CD4-positive, CD25-positive, alpha-beta regulatory T cell (primary cell): ENCODE data around the gene EBF3. TPM values are rescaled to one million over a fixed set of nuclear protein-coding genes. Genes with fewer than 3 reads are reported as not detected.

ENCODE experiments used
- ATAC-seq, 2 donors: fragments of 150-1000 bp; cut with Tn5 transposase; one replicate each; pipeline ENCODE4 v1.10.0; 2021; ENCODE audit warnings: low read depth in 2 of 2, moderate number of reproducible peaks in 2 of 2, moderate library complexity in 1 of 2
- DNase-seq, 3 donors: peaks; one replicate each; pipeline versions ENCODE4 v3.0.0 to v3.0.0-alpha.2; 2012 to 2022; ENCODE audit warnings: mixed read lengths in 1 of 3
- H3K27ac ChIP-seq: one replicate; pipeline ENCODE4 v1.7.0; 2013; ENCODE audit warnings: mild to moderate bottlenecking, low read length; ENCODE audit not compliant: insufficient read depth, poor library complexity, severe bottlenecking
- H3K27me3 ChIP-seq: one replicate; pipeline ENCODE4 v1.7.0; 2013; ENCODE audit warnings: low read length; ENCODE audit not compliant: control insufficient read depth, insufficient read depth
- H3K36me3 ChIP-seq: one replicate; pipeline ENCODE4 v1.7.0; 2013; ENCODE audit warnings: mild to moderate bottlenecking, low read length, moderate library complexity; ENCODE audit not compliant: control insufficient read depth, insufficient read depth
- H3K4me1 ChIP-seq: 2 replicates; pipeline ENCODE4 v1.7.0; 2013; ENCODE audit warnings: mild to moderate bottlenecking, low read length; ENCODE audit not compliant: insufficient read depth, control insufficient read depth, poor library complexity, severe bottlenecking
- H3K4me3 ChIP-seq: one replicate; pipeline ENCODE4 v1.7.0; 2013; ENCODE audit warnings: low read depth, mild to moderate bottlenecking, low read length, moderate library complexity
- H3K9me3 ChIP-seq, 2 experiments: 1 replicate in 1 of 2; 2 replicates in 1 of 2; pipeline ENCODE4 v1.7.0; 2013; ENCODE audit warnings: low read length in 2 of 2, mild to moderate bottlenecking in 1 of 2, moderate library complexity in 1 of 2; ENCODE audit not compliant: control insufficient read depth in 2 of 2
- H3K27ac Mint-ChIP-seq, 3 donors: one replicate each; pipeline ENCODE4 v1.8.0; 2020 to 2022; ENCODE audit warnings: mild to moderate bottlenecking in 3 of 3, mixed read lengths in 3 of 3, moderate library complexity in 2 of 3
- H3K27me3 Mint-ChIP-seq: one replicate; pipeline ENCODE4 v1.8.0; 2022; ENCODE audit warnings: mild to moderate bottlenecking, mixed read lengths
- H3K36me3 Mint-ChIP-seq: one replicate; pipeline ENCODE4 v1.8.0; 2020; ENCODE audit warnings: mixed read lengths
- H3K4me1 Mint-ChIP-seq, 4 donors: one replicate each; pipeline ENCODE4 v1.8.0; 2020 to 2022; ENCODE audit warnings: mixed read lengths in 4 of 4, mild to moderate bottlenecking in 1 of 4
- H3K4me3 Mint-ChIP-seq, 4 donors: one replicate each; pipeline ENCODE4 v1.8.0; 2020 to 2022; ENCODE audit warnings: mild to moderate bottlenecking in 4 of 4, mixed read lengths in 4 of 4, moderate library complexity in 3 of 4
- H3K9me3 Mint-ChIP-seq, 7 donors: one replicate each; pipeline ENCODE4 v1.8.0; 2020 to 2022; ENCODE audit warnings: mixed read lengths in 7 of 7, mild to moderate bottlenecking in 3 of 7, moderate library complexity in 2 of 7
- polyA plus RNA-seq, 4 donors: library from polyadenylated mRNA; unstranded; fragments of 300-500 nt; fragmentation: Illumina TruSeq; gene quantifications; one replicate each; pipeline ENCODE4 v1.2.3, GENCODE V29; 2021
- total RNA-seq: library from RNA; stranded (reverse); gene quantifications from one replicate; pipeline ENCODE4 v1.2.3, GENCODE V29; 2022

Gene EBF3
- total and polyA plus RNA-seq, 5 donors from 2014 or later: not detected

DNA sequence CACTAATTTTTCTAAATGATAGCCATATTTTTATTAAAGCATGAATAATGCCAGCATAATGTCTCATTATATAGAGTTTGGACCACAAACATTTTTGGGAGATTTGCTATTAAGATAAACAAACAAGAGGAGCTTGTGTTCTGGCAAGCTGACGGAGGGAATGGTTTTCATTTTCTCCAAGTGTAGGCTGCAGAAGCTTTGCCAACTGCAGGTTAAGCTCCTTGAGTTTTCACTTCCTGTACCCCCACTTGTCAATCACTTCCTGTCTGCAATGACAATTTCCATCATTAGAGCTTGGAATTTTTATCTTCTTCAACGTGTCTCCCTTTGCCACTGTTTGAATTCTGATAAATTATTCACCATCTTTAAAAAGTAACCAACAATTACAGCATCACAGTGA, 13.4 kb downstream of the EBF3 start:
- Mint-ChIP-seq H3K4me1 (no peaks in the 10 kb centered on the region), H3K4me3 (no peak overlapping the region), H3K9me3 (peaks cover 0 to 3% (median 0%) of the 10 kb centered on the region in 7 donors), H3K27ac (no peak overlapping the region), H3K36me3 (no peaks in the 10 kb centered on the region), H3K27me3 (peaks cover 59% of the 10 kb centered on the region)
- ATAC-seq: no peak
- DNase-seq: no peak
- H3K27me3 ChIP-seq: peaks cover 9% of the 10 kb centered on the region
- no peak overlapping the region for H3K4me3 ChIP-seq
- H3K27ac ChIP-seq: no peak overlapping the region
- H3K36me3 ChIP-seq: no peaks in the 10 kb centered on the region
- H3K9me3 ChIP-seq: no peaks in the 10 kb centered on the region
- H3K4me1 ChIP-seq: no peaks in the 10 kb centered on the region

DNA sequence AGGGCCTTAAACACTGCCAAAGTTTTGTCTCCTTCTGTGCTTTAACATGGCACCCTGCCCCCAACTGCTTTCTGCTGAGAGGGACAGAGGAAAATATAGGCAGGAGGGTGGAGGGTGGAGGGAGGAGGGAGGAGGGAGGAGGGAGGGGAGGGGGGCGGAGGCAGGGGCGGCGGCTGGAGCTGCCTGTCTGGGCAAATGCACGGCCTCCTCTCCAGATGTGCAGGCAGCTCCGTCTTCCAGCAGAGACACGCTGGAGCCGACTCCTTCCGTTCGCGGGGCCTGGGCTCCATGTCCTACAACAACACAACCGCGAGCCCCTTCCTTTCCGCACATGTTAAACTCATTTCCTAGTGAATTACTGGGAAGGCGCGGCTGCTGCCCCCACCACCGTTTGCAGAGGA, 14.2 kb downstream of the EBF3 start:
- Mint-ChIP-seq H3K4me1 (no peaks in the 10 kb centered on the region), H3K36me3 (no peaks in the 10 kb centered on the region), H3K27ac (no peak overlapping the region), H3K4me3 (no peak overlapping the region), H3K9me3 (peaks cover 0 to 1% (median 0%) of the 10 kb centered on the region in 7 donors), H3K27me3 (peaks cover 51% of the 10 kb centered on the region)
- H3K4me1 ChIP-seq: no peaks in the 10 kb centered on the region
- no peak overlapping the region for H3K27ac ChIP-seq
- no peak overlapping the region for H3K4me3 ChIP-seq
- H3K36me3 ChIP-seq: no peaks in the 10 kb centered on the region
- H3K27me3 ChIP-seq: peaks cover 4% of the 10 kb centered on the region
- H3K9me3 ChIP-seq: no peaks in the 10 kb centered on the region
- DNase-seq: no peak
- ATAC-seq: no peak

DNA sequence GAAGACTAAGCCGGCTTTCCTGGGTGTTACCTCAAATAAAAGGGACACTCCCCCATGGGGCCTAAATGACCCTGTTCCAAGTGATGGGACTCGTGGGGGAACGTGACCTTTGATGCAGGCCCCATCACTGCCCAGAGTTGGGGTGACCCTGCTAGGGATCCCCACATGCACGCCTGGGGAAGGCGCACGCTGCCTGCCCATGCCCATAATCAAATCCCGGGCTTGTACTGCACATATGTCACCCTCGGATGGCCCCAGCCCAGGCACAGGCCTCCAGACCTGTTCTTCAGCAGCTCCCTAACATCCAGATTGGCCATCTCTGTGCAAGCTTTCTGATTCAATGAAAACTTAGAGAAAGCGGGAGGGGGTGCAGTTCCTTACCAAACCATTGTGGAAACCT, 14.7 kb downstream of the EBF3 start:
- H3K36me3 ChIP-seq: no peaks in the 10 kb centered on the region
- H3K9me3 ChIP-seq: no peaks in the 10 kb centered on the region
- H3K4me3 ChIP-seq: no peak overlapping the region
- ATAC-seq (no peak), DNase-seq (no peak)
- peaks cover 0 to 1% (median 0%) of the 10 kb centered on the region in 7 donors for H3K9me3 Mint-ChIP-seq
- H3K4me1 Mint-ChIP-seq: no peaks in the 10 kb centered on the region
- peaks cover 46% of the 10 kb centered on the region for H3K27me3 Mint-ChIP-seq
- H3K4me3 Mint-ChIP-seq: no peak overlapping the region
- no peaks in the 10 kb centered on the region for H3K27me3 ChIP-seq
- H3K27ac ChIP-seq: no peak overlapping the region
- no peak overlapping the region for H3K27ac Mint-ChIP-seq
- no peaks in the 10 kb centered on the region for H3K4me1 ChIP-seq
- no peaks in the 10 kb centered on the region for H3K36me3 Mint-ChIP-seq

DNA sequence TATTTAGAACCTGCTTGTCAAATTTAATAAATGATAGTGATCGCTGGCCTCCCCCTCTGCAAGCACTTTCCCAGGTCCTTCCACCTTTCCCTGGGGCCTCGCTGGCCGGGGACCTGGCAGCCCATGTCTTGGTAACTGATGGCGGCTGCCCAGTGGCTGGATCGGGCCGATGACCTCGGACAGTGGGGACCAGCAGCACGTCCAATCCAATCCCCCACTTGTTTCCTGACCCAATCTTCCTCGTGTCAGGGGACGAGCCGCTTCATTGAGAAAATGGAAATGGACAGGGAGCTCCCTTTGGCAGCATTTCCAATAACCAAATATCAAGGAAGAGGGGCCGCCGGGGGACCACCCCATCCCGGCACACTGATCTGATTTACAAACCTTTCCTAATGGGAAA, 17.2 kb downstream of the EBF3 start:
- Mint-ChIP-seq H3K27ac (no peak overlapping the region), H3K36me3 (no peaks in the 10 kb centered on the region), H3K9me3 (peaks cover 0 to 1% (median 0%) of the 10 kb centered on the region in 7 donors), H3K27me3 (peaks cover 33% of the 10 kb centered on the region), H3K4me3 (no peak overlapping the region), H3K4me1 (no peaks in the 10 kb centered on the region)
- DNase-seq (no peak), ATAC-seq (no peak)
- Histone ChIP-seq H3K27me3 (no peaks in the 10 kb centered on the region), H3K4me1 (no peaks in the 10 kb centered on the region), H3K9me3 (no peaks in the 10 kb centered on the region), H3K27ac (no peak overlapping the region), H3K4me3 (no peak overlapping the region), H3K36me3 (no peaks in the 10 kb centered on the region)

DNA sequence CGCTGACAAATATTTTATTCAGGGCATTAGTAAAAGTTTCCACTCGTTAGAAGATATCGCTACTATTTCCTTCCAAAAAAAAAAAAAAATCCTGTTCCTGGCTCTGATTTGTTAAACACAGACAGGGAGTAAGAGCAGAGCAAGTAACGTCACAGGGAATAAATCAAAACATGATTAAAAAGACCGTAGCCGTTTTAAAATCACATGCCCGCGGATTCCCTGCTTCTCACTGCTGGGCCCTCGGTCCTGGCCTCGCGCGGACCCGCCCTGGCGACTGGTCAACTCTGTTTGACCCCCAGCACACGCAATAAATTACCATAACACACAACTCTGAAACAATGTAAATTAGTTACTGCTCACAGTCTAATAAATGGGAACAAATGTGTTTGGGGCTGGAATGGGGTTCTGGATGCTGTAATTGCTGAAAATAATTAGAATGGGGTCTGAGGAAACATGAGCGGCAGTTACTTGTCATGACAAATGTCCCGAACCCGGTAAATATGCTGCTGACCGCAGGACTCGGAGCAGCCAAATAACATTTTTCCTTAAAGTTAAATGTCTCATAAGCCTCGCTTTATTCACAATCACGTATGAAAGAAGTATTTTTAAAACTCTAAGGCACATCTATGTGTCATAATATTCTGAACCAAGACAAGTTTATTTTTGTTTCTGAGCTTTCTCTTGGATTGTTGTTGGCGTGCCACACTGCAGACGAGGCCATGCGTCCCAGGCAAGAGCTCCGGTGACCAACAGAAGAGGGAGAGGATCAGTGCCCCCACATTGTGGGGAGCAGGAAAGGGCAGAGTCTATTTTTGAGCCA, 17.9 kb downstream of the EBF3 start:
- no peaks in the 10 kb centered on the region for H3K4me1 ChIP-seq
- Mint-ChIP-seq H3K27ac (no peak overlapping the region), H3K36me3 (no peaks in the 10 kb centered on the region), H3K4me1 (no peaks in the 10 kb centered on the region), H3K9me3 (peaks cover 0 to 1% (median 0%) of the 10 kb centered on the region in 7 donors), H3K4me3 (no peak overlapping the region), H3K27me3 (peaks cover 26% of the 10 kb centered on the region)
- H3K4me3 ChIP-seq: no peak overlapping the region
- no peaks in the 10 kb centered on the region for H3K9me3 ChIP-seq
- no peak for ATAC-seq
- no peak for DNase-seq
- H3K27ac ChIP-seq: no peak overlapping the region
- H3K36me3 ChIP-seq: no peaks in the 10 kb centered on the region
- no peaks in the 10 kb centered on the region for H3K27me3 ChIP-seq

DNA sequence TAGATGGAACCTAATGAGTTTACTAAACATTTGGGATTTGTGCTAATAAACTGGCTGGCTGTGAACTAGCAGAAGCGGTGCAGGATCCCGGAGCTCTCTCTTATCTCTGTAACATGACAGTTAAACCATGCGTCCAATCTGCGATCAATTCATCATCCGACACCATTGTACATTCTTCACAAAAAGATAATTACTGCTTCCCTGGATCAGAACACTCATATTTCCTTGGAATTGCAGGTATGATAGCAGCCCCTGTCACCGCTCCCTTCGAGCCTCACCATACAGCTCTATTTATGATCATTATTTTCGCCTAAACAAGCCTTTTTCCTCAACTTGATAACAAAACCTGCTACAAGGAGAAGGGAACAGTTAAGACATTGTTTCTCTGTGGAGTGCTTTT, 18.5 kb downstream of the EBF3 start:
- Mint-ChIP-seq H3K27ac (no peak overlapping the region), H3K4me3 (no peak overlapping the region), H3K9me3 (peaks cover 0 to 1% (median 0%) of the 10 kb centered on the region in 7 donors), H3K27me3 (peaks cover 22% of the 10 kb centered on the region), H3K4me1 (no peaks in the 10 kb centered on the region), H3K36me3 (no peaks in the 10 kb centered on the region)
- Histone ChIP-seq H3K27ac (no peak overlapping the region), H3K4me3 (no peak overlapping the region), H3K36me3 (no peaks in the 10 kb centered on the region), H3K9me3 (no peaks in the 10 kb centered on the region), H3K27me3 (no peaks in the 10 kb centered on the region), H3K4me1 (no peaks in the 10 kb centered on the region)
- no peak for DNase-seq
- no peak for ATAC-seq

DNA sequence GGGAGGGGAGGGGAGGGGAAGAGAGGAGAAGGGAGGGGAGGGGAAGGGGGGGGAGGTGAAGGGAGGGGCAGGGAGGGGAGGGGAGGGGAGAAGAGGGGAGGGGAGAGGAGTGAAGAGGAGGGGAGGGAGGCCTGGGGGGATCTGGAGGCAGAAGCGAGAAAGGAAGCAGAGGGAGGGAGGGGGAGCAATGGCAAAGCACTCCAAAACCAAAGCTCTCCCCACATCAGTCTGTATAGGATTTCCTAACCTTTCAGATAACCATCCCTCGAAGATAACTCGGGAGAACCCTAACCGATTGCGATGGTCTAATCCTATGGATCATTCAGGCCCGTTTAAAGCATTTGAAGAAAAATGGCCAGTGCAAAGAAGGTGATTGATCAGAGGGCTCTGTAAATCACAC, 19.0 kb downstream of the EBF3 start:
- Mint-ChIP-seq H3K4me1 (no peaks in the 10 kb centered on the region), H3K27me3 (peaks cover 22% of the 10 kb centered on the region), H3K9me3 (peaks cover 0 to 1% (median 0%) of the 10 kb centered on the region in 7 donors), H3K4me3 (no peak overlapping the region), H3K27ac (no peak overlapping the region), H3K36me3 (no peaks in the 10 kb centered on the region)
- Histone ChIP-seq H3K4me1 (no peaks in the 10 kb centered on the region), H3K36me3 (no peaks in the 10 kb centered on the region), H3K27ac (no peak overlapping the region), H3K9me3 (no peaks in the 10 kb centered on the region), H3K4me3 (no peak overlapping the region), H3K27me3 (no peaks in the 10 kb centered on the region)
- no peak for ATAC-seq
- DNase-seq: no peak

DNA sequence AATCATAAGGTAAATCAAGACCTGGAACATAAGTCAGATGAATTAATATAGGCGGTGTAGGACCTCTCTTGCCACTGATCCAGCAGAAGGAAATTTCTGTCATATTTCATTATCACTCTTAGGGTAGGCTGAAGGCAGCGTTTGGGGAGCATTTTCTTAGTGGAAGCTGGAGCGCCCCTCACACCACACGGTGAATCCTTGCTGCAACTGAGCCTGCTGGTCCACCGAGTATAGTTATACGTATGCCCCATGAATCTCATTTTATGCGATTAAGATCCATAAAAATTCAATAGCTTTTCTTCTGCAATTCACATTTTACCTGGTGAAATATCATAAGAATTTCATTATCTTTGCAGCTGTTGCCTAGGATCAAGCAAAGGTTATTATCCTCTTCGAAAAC, 19.6 kb downstream of the EBF3 start:
- Histone ChIP-seq H3K27ac (no peak overlapping the region), H3K27me3 (no peaks in the 10 kb centered on the region), H3K4me3 (no peak overlapping the region), H3K4me1 (no peaks in the 10 kb centered on the region), H3K36me3 (no peaks in the 10 kb centered on the region), H3K9me3 (no peaks in the 10 kb centered on the region)
- no peak for DNase-seq
- H3K27ac Mint-ChIP-seq: no peak overlapping the region
- ATAC-seq: no peak
- H3K4me1 Mint-ChIP-seq: no peaks in the 10 kb centered on the region
- H3K4me3 Mint-ChIP-seq: no peak overlapping the region
- H3K36me3 Mint-ChIP-seq: no peaks in the 10 kb centered on the region
- peaks cover 20% of the 10 kb centered on the region for H3K27me3 Mint-ChIP-seq
- H3K9me3 Mint-ChIP-seq: peaks cover 0 to 1% (median 0%) of the 10 kb centered on the region in 7 donors
